ENCODE measurements around the gene CDNF.

Gene CDNF

GRCh38 chr10:14837757-14838581, at the start of gene CDNF, which contains the start of the genes HSPA14 and MSANTD7:
CDNF (minus strand) TSS chr10:14838037; CDS start chr10:14837946, 91 bp downstream.
HSPA14 (plus strand) TSS chr10:14838306; CDS start chr10:14838403, 97 bp downstream.
MSANTD7 (plus strand) TSS chr10:14838306; CDS start chr10:14842285, 3,979 bp downstream.
- H3K4me3 ChIP-seq (ENCODE audit: low read depth, low read length): peak within 1 kb of the TSS; percentile 100
- TF ChIP-seq CTCF (IDR thresholded peaks at IDR 0.05; ENCODE audit: borderline replicate concordance, insufficient read depth, low read depth, low read length): no peak

GRCh38 chr10:14884082-14884481, 46.2 kb upstream of the CDNF start:
- no peak overlapping the region for H3K4me3 ChIP-seq (ENCODE audit: low read depth, low read length)
- no peak for TF ChIP-seq CTCF (IDR thresholded peaks at IDR 0.05; ENCODE audit: borderline replicate concordance, insufficient read depth, low read depth, low read length)

GRCh38 chr10:14880229-14880628, 42.4 kb upstream of the CDNF start:
- TF ChIP-seq CTCF (IDR thresholded peaks at IDR 0.05; ENCODE audit: borderline replicate concordance, insufficient read depth, low read depth, low read length): no peak
- peak overlapping the region; percentile 87 for H3K4me3 ChIP-seq (ENCODE audit: low read depth, low read length)

GRCh38 chr10:14879928-14880193, 42.0 kb upstream of the CDNF start:
- TF ChIP-seq CTCF (IDR thresholded peaks at IDR 0.05; ENCODE audit: borderline replicate concordance, insufficient read depth, low read depth, low read length): no peak
- peak overlapping the region; percentile 87 for H3K4me3 ChIP-seq (ENCODE audit: low read depth, low read length)

- H3K4me3 ChIP-seq (ENCODE audit: low read depth, low read length): peak overlapping the region; percentile 87
- TF ChIP-seq CTCF (IDR thresholded peaks at IDR 0.05; ENCODE audit: borderline replicate concordance, insufficient read depth, low read depth, low read length): no peak
Observed at GRCh38 chr10:14879124-14879927, 41.5 kb upstream of the CDNF start.

GRCh38 chr10:14878266-14879123, 40.7 kb upstream of the CDNF start, which contains the start of gene SUV39H2:
SUV39H2 (plus strand) TSS chr10:14878866; CDS start chr10:14878889, 23 bp downstream.
- peak within 1 kb of the TSS; percentile 87 for H3K4me3 ChIP-seq (ENCODE audit: low read depth, low read length)
- TF ChIP-seq CTCF (IDR thresholded peaks at IDR 0.05; ENCODE audit: borderline replicate concordance, insufficient read depth, low read depth, low read length): no peak

Measured in GM12875 (cell line).